ENCODE results near the gene TDP2. TPM values are rescaled to one million over a fixed set of nuclear protein-coding genes. Genes with fewer than 3 reads are reported as not detected.
"Not testable (repeated sequence)": the region's sequence is repeated elsewhere in the genome, so short reads cannot be mapped to it uniquely, and the experiment has no call there.

The TDP2 gene
- total RNA-seq: 10 to 100 TPM; 58.3 to 62.9 TPM

GRCh38 chr6:24666641-24667377 lies at the start of gene TDP2, which contains the start of gene ACOT13:
TSS of gene TDP2 (minus strand) at chr6:24666899. CDS start at chr6:24666862, 37 bp downstream.
TSS of gene ACOT13 (plus strand) at chr6:24667077. CDS start at chr6:24667264, 187 bp downstream.
- Mint-ChIP-seq H3K4me1 (ENCODE audit: low read depth) (peaks cover 52% of the 10 kb centered on the region), H3K9me3 (peaks cover 2% of the 10 kb centered on the region in 2 donors), H3K27ac (peak within 1 kb of the TSS; percentile 99), H3K36me3 (ENCODE audit: insufficient read depth in 2 of 2) (peaks cover 24 to 44% of the 10 kb centered on the region in 2 donors), H3K27me3 (ENCODE audit: low read depth) (no peaks in the 10 kb centered on the region), H3K4me3 (peak within 1 kb of the TSS; percentile 93 to 100)
- ATAC-seq (replicated peaks in 1 of 2) (peak; percentile 96 to 97), DNase-seq (peak; percentile 96 to 97)

GRCh38 chr6:24710519-24711303 lies 44.0 kb upstream of the TDP2 start:
- peaks cover 13 to 67% of the 10 kb centered on the region in 2 donors for H3K36me3 Mint-ChIP-seq (ENCODE audit: insufficient read depth in 2 of 2)
- H3K4me1 Mint-ChIP-seq (ENCODE audit: low read depth): peaks cover 71% of the 10 kb centered on the region
- ATAC-seq (replicated peaks in 1 of 2) (peak; percentile 31 to 69), DNase-seq (no peak)
- no peaks in the 10 kb centered on the region for H3K9me3 Mint-ChIP-seq
- peak overlapping the region; percentile 91 for H3K27ac Mint-ChIP-seq
- no peaks in the 10 kb centered on the region for H3K27me3 Mint-ChIP-seq (ENCODE audit: low read depth)
- peak overlapping the region in 1 of 2 donors; percentile 71 for H3K4me3 Mint-ChIP-seq

- Mint-ChIP-seq H3K4me1 (ENCODE audit: low read depth) (peaks cover 64% of the 10 kb centered on the region), H3K9me3 (no peaks in the 10 kb centered on the region), H3K4me3 (no peak overlapping the region), H3K27me3 (ENCODE audit: low read depth) (no peaks in the 10 kb centered on the region), H3K27ac (peak overlapping the region; percentile 82), H3K36me3 (ENCODE audit: insufficient read depth in 2 of 2) (peaks cover 14 to 57% of the 10 kb centered on the region in 2 donors)
- ATAC-seq (replicated peaks in 1 of 2) (no peak), DNase-seq (no peak)
Measured at GRCh38 chr6:24709014-24709711, 42.5 kb upstream of the TDP2 start.

- peaks cover 63% of the 10 kb centered on the region for H3K4me1 Mint-ChIP-seq (ENCODE audit: low read depth)
- no peak for ATAC-seq (replicated peaks in 1 of 2)
- peak overlapping the region; percentile 82 for H3K27ac Mint-ChIP-seq
Measured at GRCh38 chr6:24708612-24709011, 41.9 kb upstream of the TDP2 start.

GRCh38 chr6:24704468-24704867 lies 37.8 kb upstream of the TDP2 start:
- H3K4me1 Mint-ChIP-seq (ENCODE audit: low read depth): peaks cover 72% of the 10 kb centered on the region
- H3K4me3 Mint-ChIP-seq: no peak overlapping the region
- no peaks in the 10 kb centered on the region for H3K9me3 Mint-ChIP-seq
- DNase-seq: no peak
- no peak for ATAC-seq (replicated peaks in 1 of 2)
- H3K36me3 Mint-ChIP-seq (ENCODE audit: insufficient read depth in 2 of 2): peaks cover 5 to 46% of the 10 kb centered on the region in 2 donors
- H3K27ac Mint-ChIP-seq: peak overlapping the region; percentile 86
- H3K27me3 Mint-ChIP-seq (ENCODE audit: low read depth): no peaks in the 10 kb centered on the region

More at GRCh38 chr6:24708612-24709011, 41.9 kb upstream of the TDP2 start:
- Mint-ChIP-seq H3K36me3 (ENCODE audit: insufficient read depth in 2 of 2) (peaks cover 15 to 56% of the 10 kb centered on the region in 2 donors), H3K9me3 (no peaks in the 10 kb centered on the region), H3K4me3 (no peak overlapping the region), H3K27me3 (ENCODE audit: low read depth) (no peaks in the 10 kb centered on the region)
- DNase-seq: no peak

- Mint-ChIP-seq H3K9me3 (no peaks in the 10 kb centered on the region), H3K27me3 (ENCODE audit: low read depth) (no peaks in the 10 kb centered on the region), H3K36me3 (ENCODE audit: insufficient read depth in 2 of 2) (peaks cover 7 to 43% of the 10 kb centered on the region in 2 donors), H3K4me3 (no peak overlapping the region), H3K27ac (peak overlapping the region; percentile 86), H3K4me1 (ENCODE audit: low read depth) (peaks cover 73% of the 10 kb centered on the region)
- DNase-seq (no peak), ATAC-seq (replicated peaks in 1 of 2) (no peak)
Measured at GRCh38 chr6:24702720-24703282, 36.1 kb upstream of the TDP2 start.

GRCh38 chr6:24699521-24700359 lies 33.0 kb upstream of the TDP2 start:
- ATAC-seq (replicated peaks in 1 of 2): peak; percentile 84 to 92
- peak overlapping the region; percentile 97 for H3K27ac Mint-ChIP-seq
- no peaks in the 10 kb centered on the region for H3K27me3 Mint-ChIP-seq (ENCODE audit: low read depth)
- peak overlapping the region; percentile 45 to 85 for H3K4me3 Mint-ChIP-seq
- no peaks in the 10 kb centered on the region for H3K9me3 Mint-ChIP-seq
- H3K36me3 Mint-ChIP-seq (ENCODE audit: insufficient read depth in 2 of 2): peaks cover 4 to 24% of the 10 kb centered on the region in 2 donors
- H3K4me1 Mint-ChIP-seq (ENCODE audit: low read depth): peaks cover 63% of the 10 kb centered on the region
- no peak for DNase-seq

- Mint-ChIP-seq H3K27me3 (ENCODE audit: low read depth) (no peaks in the 10 kb centered on the region), H3K4me1 (ENCODE audit: low read depth) (peaks cover 51% of the 10 kb centered on the region), H3K4me3 (peak overlapping the region in 1 of 2 donors; percentile 1), H3K36me3 (ENCODE audit: insufficient read depth in 2 of 2) (peaks cover 2 to 11% of the 10 kb centered on the region in 2 donors), H3K27ac (peak overlapping the region; percentile 84), H3K9me3 (no peaks in the 10 kb centered on the region)
- DNase-seq (no peak), ATAC-seq (replicated peaks in 1 of 2) (peak; percentile 55 to 56)
Measured at GRCh38 chr6:24696097-24696496, 29.4 kb upstream of the TDP2 start.

GRCh38 chr6:24695635-24696034 lies 28.9 kb upstream of the TDP2 start:
- peak; percentile 19 to 27 for DNase-seq
- H3K36me3 Mint-ChIP-seq (ENCODE audit: insufficient read depth in 2 of 2); H3K27me3 Mint-ChIP-seq (ENCODE audit: low read depth); H3K9me3 Mint-ChIP-seq; H3K4me3 Mint-ChIP-seq: not testable (repeated sequence)
- Mint-ChIP-seq H3K27ac (peak overlapping the region; percentile 84), H3K4me1 (ENCODE audit: low read depth) (peaks cover 51% of the 10 kb centered on the region)
- peak; percentile 45 to 63 for ATAC-seq (replicated peaks in 1 of 2)

GRCh38 chr6:24694198-24694597 lies 27.5 kb upstream of the TDP2 start:
- Mint-ChIP-seq H3K4me1 (ENCODE audit: low read depth) (peaks cover 40% of the 10 kb centered on the region), H3K4me3 (no peak overlapping the region), H3K27ac (no peak overlapping the region), H3K9me3 (no peaks in the 10 kb centered on the region), H3K36me3 (ENCODE audit: insufficient read depth in 2 of 2) (peaks cover 2 to 3% of the 10 kb centered on the region in 2 donors), H3K27me3 (ENCODE audit: low read depth) (no peaks in the 10 kb centered on the region)
- ATAC-seq (replicated peaks in 1 of 2): no peak
- no peak for DNase-seq

- Mint-ChIP-seq H3K27ac (peak overlapping the region; percentile 35), H3K9me3 (no peaks in the 10 kb centered on the region), H3K27me3 (ENCODE audit: low read depth) (no peaks in the 10 kb centered on the region), H3K4me3 (no peak overlapping the region), H3K4me1 (ENCODE audit: low read depth) (peaks cover 37% of the 10 kb centered on the region), H3K36me3 (ENCODE audit: insufficient read depth in 2 of 2) (no peaks in the 10 kb centered on the region)
- no peak for DNase-seq
- ATAC-seq (replicated peaks in 1 of 2): peak in 1 of 2 donors; percentile 22
Measured at GRCh38 chr6:24692848-24693592, 26.3 kb upstream of the TDP2 start.

Data from activated T-cell treated with anti-CD3 and anti-CD28 coated beads, Interleukin-2, amount 50 U/mL, for 72 hours (primary cell).